ENCODE data around the gene CORO7.

Gene CORO7

DNA sequence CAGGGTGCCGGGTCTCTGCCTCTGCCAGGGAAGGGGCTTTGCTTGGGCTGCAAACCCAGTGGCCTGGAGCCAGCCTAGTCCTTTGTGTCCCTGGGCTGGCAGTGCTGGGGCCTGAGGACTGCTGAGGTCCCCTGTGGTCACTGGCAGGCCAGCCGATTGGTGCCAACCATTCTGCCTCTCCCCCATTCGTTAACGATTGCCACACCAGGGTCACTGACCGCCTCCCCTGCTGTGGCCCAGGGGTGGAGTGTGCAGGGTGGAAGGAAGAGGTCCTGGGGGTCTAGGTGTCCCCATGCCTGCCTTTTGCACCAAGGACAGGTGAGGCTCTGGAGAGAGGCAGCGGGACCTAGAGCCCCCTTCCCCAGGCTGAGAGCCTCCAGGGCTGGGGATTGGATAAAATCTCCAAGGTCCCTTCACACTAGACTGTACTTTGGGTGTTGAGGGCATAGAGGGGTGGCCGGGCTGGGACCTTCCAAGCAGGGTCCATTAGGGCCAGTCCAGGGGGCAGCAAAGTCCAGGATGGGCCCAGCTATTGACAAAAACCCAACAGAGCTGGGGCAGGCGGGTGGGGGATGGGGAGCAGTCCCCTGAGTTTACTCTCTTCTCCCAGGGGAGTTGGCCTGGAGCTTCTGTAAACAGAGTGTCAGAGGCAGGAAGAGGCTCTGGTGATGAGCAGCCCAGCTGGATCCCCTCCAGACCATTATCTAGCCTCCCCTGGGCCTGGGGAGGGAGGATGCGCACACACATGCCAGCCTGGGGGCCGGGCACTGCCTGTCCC, 43.6 kb downstream of the CORO7 start:
- Histone ChIP-seq H2AFZ (ENCODE audit: low read depth, low read length) (no peak overlapping the region), H3K27me3 (ENCODE audit: insufficient read depth, low read length) (no peaks in the 10 kb centered on the region), H3K9me3 (ENCODE audit: low read length) (no peaks in the 10 kb centered on the region), H3K36me3 (ENCODE audit: insufficient read depth, low read length) (no peaks in the 10 kb centered on the region), H3K4me1 (ENCODE audit: insufficient read depth, low read length) (peaks cover 37% of the 10 kb centered on the region), H3K4me3 (ENCODE audit: low read length) (peak overlapping the region; percentile 47)

DNA sequence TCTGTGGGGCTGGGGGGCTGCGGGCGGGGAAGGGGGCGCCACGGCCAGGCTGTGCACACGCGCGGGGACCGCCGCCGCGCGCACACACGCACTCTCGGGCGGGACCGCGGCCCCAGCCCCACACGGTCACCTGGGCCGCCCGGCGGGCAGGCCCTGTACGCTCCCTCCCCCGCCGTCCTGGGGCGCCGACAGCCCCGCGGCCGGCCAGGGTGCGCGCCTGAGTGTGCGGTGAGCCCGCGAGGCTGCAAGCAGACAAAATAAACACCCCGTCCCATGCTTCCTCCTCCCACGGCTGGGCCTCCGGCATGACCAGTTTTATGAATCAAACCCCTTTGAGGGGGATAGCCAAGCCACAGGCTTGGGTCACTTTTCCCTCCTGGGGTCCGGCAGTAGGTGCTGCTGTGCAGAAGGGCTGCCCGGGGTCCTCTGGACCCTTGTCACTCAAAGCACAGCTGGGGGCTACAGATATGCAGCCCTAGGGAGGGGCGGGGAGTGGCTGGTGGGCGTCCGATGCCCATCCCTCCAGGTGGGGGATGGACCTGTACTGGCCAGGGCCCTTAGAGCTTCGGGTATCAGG, 44.3 kb downstream of the CORO7 start:
- Histone ChIP-seq H3K36me3 (ENCODE audit: insufficient read depth, low read length) (no peaks in the 10 kb centered on the region), H3K4me1 (ENCODE audit: insufficient read depth, low read length) (peaks cover 37% of the 10 kb centered on the region), H2AFZ (ENCODE audit: low read depth, low read length) (no peak overlapping the region), H3K4me3 (ENCODE audit: low read length) (peak overlapping the region; percentile 47), H3K9me3 (ENCODE audit: low read length) (no peaks in the 10 kb centered on the region), H3K27me3 (ENCODE audit: insufficient read depth, low read length) (no peaks in the 10 kb centered on the region)

DNA sequence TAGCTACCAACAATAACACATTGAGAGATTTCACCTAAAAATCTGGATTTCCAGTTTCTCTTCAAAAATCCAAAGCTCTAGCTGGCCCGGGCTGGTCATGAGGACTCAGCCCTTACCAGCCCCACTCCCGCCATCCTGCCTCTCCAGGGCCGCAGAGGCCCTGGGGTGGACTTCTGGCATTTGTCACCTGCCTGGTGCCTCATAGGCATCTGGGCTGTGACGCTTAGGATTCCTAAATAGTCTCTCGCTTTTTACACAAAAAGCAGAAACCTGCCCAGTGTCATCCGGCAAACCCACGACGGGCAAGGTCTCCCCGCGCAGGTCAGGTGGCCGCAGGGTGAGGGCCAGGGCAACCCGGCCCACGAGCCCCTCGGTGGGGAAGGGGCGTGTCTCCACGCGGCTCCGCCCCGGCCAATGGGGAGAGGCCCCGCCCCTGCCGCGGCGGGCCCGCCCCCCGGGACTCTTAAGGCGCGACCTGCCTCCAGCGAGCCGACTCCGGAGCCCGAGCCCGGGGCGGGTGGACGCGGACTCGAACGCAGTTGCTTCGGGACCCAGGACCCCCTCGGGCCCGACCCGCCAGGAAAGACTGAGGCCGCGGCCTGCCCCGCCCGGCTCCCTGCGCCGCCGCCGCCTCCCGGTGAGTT, 44.9 kb downstream of the CORO7 start, which contains the start of gene VASN:
TSS of gene VASN (plus strand) at position 492 of the 644 bp plus-strand sequence. CDS start 9,030 bp downstream, outside the sequence.
- Histone ChIP-seq H3K9me3 (ENCODE audit: low read length) (no peaks in the 10 kb centered on the region), H2AFZ (ENCODE audit: low read depth, low read length) (no peak within 1 kb of the TSS), H3K27me3 (ENCODE audit: insufficient read depth, low read length) (no peaks in the 10 kb centered on the region), H3K4me1 (ENCODE audit: insufficient read depth, low read length) (peaks cover 37% of the 10 kb centered on the region), H3K4me3 (ENCODE audit: low read length) (peak within 1 kb of the TSS; percentile 47), H3K36me3 (ENCODE audit: insufficient read depth, low read length) (no peaks in the 10 kb centered on the region)

DNA sequence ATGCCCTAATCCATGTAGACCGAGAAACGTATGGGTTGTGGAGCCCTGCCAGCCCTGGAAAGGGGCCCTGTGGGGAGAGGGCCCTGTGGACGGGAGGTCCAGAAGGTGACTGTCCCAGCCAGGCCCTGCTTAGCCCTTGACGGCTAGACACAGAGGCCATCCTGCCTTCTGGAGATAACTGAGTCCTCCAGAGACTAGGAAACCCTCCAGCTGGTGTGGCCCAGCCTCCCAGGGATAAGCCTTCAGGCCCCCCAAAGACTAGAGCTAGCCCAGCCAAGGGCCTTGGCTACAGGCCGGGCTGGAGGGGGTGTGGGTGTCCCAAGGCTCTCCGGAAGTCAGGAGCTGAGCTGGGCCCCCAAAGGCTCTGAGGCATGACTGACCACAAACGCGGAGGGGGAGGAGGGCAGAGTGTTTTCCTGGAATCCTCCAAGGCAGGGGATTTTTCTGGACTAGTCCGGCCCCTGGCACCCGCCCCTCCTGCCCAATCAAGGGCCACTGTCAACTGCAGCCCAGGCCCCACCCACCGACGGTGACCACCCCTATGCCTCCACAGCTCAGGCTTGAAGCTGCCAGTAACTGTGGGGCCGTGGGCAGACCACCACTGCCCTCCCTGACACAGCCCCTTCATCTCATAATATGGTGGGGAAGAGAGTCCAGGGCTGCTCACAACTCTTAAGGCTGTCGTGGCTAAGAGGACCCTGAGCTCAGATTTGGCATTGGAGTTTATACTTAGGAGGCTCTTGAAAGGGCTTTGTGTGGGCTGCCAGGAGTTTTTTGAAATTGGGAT, 45.6 kb downstream of the CORO7 start:
- Histone ChIP-seq H3K4me3 (ENCODE audit: low read length) (no peak overlapping the region), H2AFZ (ENCODE audit: low read depth, low read length) (no peak overlapping the region), H3K9me3 (ENCODE audit: low read length) (no peaks in the 10 kb centered on the region), H3K36me3 (ENCODE audit: insufficient read depth, low read length) (no peaks in the 10 kb centered on the region), H3K4me1 (ENCODE audit: insufficient read depth, low read length) (peaks cover 37% of the 10 kb centered on the region), H3K27me3 (ENCODE audit: insufficient read depth, low read length) (no peaks in the 10 kb centered on the region)

GRCh38 chr16:4370151-4370550, 46.2 kb downstream of the CORO7 start:
- no peak overlapping the region for H2AFZ ChIP-seq (ENCODE audit: low read depth, low read length)
- H3K36me3 ChIP-seq (ENCODE audit: insufficient read depth, low read length) = no peaks in the 10 kb centered on the region
- H3K9me3 ChIP-seq (ENCODE audit: low read length) = no peaks in the 10 kb centered on the region
- no peak overlapping the region for H3K4me3 ChIP-seq (ENCODE audit: low read length)
- H3K27me3 ChIP-seq (ENCODE audit: insufficient read depth, low read length) = no peaks in the 10 kb centered on the region
- peaks cover 37% of the 10 kb centered on the region for H3K4me1 ChIP-seq (ENCODE audit: insufficient read depth, low read length)

DNA sequence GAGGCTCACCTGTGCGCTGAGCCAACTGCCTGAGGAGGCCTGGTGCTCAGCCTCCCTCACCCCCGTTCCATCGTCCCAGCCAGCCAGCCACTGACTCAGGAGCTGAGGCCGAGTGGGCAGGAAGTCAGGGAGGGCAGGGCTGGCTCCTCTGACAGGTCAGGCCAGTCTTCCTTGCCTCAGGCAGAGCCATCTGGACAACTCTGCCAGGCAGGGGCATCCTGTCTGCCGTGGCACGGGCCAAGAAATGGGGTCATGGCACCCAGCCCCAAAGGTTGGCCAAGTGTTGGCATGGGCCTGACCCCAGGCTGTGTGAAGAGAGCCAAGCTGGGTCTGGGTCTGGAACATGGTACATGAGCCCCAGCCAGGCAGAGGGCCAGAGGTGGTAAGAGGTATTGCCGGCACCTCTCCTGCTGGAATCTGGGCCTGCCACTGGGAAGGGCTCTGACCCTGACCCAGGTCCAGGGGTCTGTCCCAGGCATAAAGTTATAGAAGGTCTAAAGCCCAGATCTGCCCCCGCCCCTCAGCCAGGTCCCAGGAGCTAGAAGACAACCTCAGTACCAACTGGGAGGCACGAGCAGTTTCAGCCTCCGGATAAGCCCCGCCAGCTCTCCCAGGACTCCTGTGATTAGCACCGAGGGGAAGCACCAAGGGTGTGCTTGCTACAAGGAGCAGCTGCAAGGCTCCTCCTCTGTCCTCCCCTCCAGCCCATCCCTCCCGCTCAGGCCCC, 47.2 kb downstream of the CORO7 start:
- H3K4me3 ChIP-seq (ENCODE audit: low read length) = no peak overlapping the region
- no peaks in the 10 kb centered on the region for H3K36me3 ChIP-seq (ENCODE audit: insufficient read depth, low read length)
- no peaks in the 10 kb centered on the region for H3K9me3 ChIP-seq (ENCODE audit: low read length)
- no peak overlapping the region for H2AFZ ChIP-seq (ENCODE audit: low read depth, low read length)
- H3K27me3 ChIP-seq (ENCODE audit: insufficient read depth, low read length) = no peaks in the 10 kb centered on the region
- peaks cover 31% of the 10 kb centered on the region for H3K4me1 ChIP-seq (ENCODE audit: insufficient read depth, low read length)

DNA sequence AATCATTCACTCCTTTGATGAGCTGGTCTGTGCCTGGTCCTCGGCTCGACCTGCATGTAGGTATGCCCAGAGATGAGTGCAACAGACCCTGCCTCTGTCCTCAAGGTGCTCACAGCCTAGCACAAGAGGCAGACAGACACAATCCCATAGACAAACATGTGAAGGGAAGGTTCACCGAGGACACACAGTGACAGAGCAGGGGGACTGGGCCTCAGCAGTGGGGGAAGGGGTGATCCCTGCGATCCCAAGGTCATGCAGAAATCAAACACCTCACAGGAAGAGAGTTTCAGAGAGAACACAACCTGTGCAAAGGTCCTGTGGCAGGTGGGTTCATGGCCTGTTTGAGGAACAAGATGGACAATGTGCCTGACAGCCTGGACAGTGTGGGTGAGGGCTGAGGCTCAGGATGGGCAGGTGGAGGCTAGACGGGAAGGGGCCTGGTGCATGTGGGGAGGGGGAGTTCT, 49.0 kb downstream of the CORO7 start:
- no peaks in the 10 kb centered on the region for H3K36me3 ChIP-seq (ENCODE audit: insufficient read depth, low read length)
- no peaks in the 10 kb centered on the region for H3K27me3 ChIP-seq (ENCODE audit: insufficient read depth, low read length)
- no peak overlapping the region for H3K4me3 ChIP-seq (ENCODE audit: low read length)
- no peak overlapping the region for H2AFZ ChIP-seq (ENCODE audit: low read depth, low read length)
- no peaks in the 10 kb centered on the region for H3K9me3 ChIP-seq (ENCODE audit: low read length)
- H3K4me1 ChIP-seq (ENCODE audit: insufficient read depth, low read length) = peaks cover 14% of the 10 kb centered on the region

GRCh38 chr16:4366016-4366415, 50.4 kb downstream of the CORO7 start:
- Histone ChIP-seq H2AFZ (ENCODE audit: low read depth, low read length) (no peak overlapping the region), H3K4me1 (ENCODE audit: insufficient read depth, low read length) (peaks cover 6% of the 10 kb centered on the region), H3K9me3 (ENCODE audit: low read length) (no peaks in the 10 kb centered on the region), H3K27me3 (ENCODE audit: insufficient read depth, low read length) (no peaks in the 10 kb centered on the region), H3K4me3 (ENCODE audit: low read length) (no peak overlapping the region), H3K36me3 (ENCODE audit: insufficient read depth, low read length) (peaks cover 4% of the 10 kb centered on the region)

DNA sequence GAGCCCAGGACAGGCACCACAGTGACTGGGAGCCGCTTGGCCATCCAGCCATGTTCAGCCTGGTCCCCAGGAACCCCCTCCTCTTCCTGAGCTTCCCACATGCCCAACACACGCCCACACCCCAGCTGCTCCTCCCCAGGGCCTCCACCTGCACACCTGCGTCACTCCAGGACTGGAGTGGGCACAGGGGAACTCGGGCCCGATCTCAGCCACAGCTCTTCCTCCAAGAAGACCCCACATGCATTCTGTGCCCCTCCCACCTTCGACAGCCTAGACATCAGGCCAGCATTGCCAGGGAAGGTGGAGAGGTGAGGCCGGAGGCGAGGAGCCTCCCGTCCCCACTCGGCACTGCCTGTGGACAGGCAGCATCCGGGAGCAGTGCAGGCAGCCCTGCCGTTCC, 50.8 kb downstream of the CORO7 start:
- Histone ChIP-seq H2AFZ (ENCODE audit: low read depth, low read length) (no peak overlapping the region), H3K36me3 (ENCODE audit: insufficient read depth, low read length) (peaks cover 4% of the 10 kb centered on the region), H3K4me1 (ENCODE audit: insufficient read depth, low read length) (peaks cover 2% of the 10 kb centered on the region), H3K4me3 (ENCODE audit: low read length) (no peak overlapping the region), H3K27me3 (ENCODE audit: insufficient read depth, low read length) (no peaks in the 10 kb centered on the region), H3K9me3 (ENCODE audit: low read length) (no peaks in the 10 kb centered on the region)

DNA sequence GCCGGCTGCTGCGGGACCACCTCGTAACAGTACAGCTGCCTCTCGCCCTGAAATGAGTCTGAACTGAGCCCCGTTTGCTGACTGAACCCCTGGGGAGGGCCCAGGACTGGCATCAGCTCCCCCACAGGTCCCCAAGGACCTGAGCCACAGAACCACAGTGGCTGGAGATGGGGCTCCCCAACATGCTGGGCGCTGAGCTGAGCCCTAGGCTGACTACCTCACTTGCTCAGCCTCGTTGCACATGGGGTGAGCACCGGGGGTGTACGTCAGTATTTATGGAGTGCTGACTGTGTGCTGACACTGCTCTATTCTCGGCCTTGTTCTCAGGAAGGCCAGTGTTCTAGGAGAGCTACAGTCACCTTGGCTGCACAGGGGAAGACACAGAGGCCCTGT, 51.4 kb downstream of the CORO7 start:
- Histone ChIP-seq H2AFZ (ENCODE audit: low read depth, low read length) (no peak overlapping the region), H3K27me3 (ENCODE audit: insufficient read depth, low read length) (no peaks in the 10 kb centered on the region), H3K9me3 (ENCODE audit: low read length) (no peaks in the 10 kb centered on the region), H3K4me3 (ENCODE audit: low read length) (no peak overlapping the region), H3K4me1 (ENCODE audit: insufficient read depth, low read length) (no peaks in the 10 kb centered on the region), H3K36me3 (ENCODE audit: insufficient read depth, low read length) (peaks cover 4% of the 10 kb centered on the region)

GRCh38 chr16:4364196-4365013, 52.0 kb downstream of the CORO7 start:
- no peaks in the 10 kb centered on the region for H3K9me3 ChIP-seq (ENCODE audit: low read length)
- no peaks in the 10 kb centered on the region for H3K4me1 ChIP-seq (ENCODE audit: insufficient read depth, low read length)
- H3K4me3 ChIP-seq (ENCODE audit: low read length) = no peak overlapping the region
- H3K27me3 ChIP-seq (ENCODE audit: insufficient read depth, low read length) = no peaks in the 10 kb centered on the region
- H3K36me3 ChIP-seq (ENCODE audit: insufficient read depth, low read length) = peaks cover 4% of the 10 kb centered on the region
- H2AFZ ChIP-seq (ENCODE audit: low read depth, low read length) = no peak overlapping the region

All from neuron (in vitro differentiated cells).